Skeletal muscle tissue (tissue), 4 donors: ENCODE measurements around the gene MLANA. TPM values are rescaled to one million over a fixed set of nuclear protein-coding genes. Genes with fewer than 3 reads are reported as not detected.

Source experiments
- H3K27ac ChIP-seq: one replicate; pipeline ENCODE4 v1.7.0; 2013; ENCODE audit warnings: mild to moderate bottlenecking, low read depth, low read length, inconsistent platforms
- H3K27me3 ChIP-seq, 3 donors: one replicate each; pipeline ENCODE4 v1.7.0; 2013; ENCODE audit warnings: low read length in 3 of 3; ENCODE audit not compliant: control insufficient read depth in 3 of 3, insufficient read depth in 3 of 3
- H3K36me3 ChIP-seq, 3 donors: one replicate each; pipeline ENCODE4 v1.7.0; 2013; ENCODE audit warnings: low read length in 3 of 3; ENCODE audit not compliant: control insufficient read depth in 3 of 3, insufficient read depth in 3 of 3
- H3K4me1 ChIP-seq, 3 donors: one replicate each; pipeline ENCODE4 v1.7.0; 2013; ENCODE audit warnings: low read length in 3 of 3, mild to moderate bottlenecking in 3 of 3; ENCODE audit not compliant: control insufficient read depth in 3 of 3, insufficient read depth in 3 of 3
- H3K4me3 ChIP-seq, 3 donors: one replicate each; pipeline ENCODE4 v1.7.0; 2013; ENCODE audit warnings: low read length in 3 of 3
- H3K9ac ChIP-seq, 3 donors: one replicate each; pipeline ENCODE4 v1.7.0; 2013; ENCODE audit warnings: low read length in 3 of 3, mild to moderate bottlenecking in 3 of 3, moderate library complexity in 2 of 3, low read depth in 1 of 3
- H3K9me3 ChIP-seq, 3 donors: one replicate each; pipeline ENCODE4 v1.7.0; 2013; ENCODE audit warnings: low read length in 3 of 3; ENCODE audit not compliant: control insufficient read depth in 3 of 3
- total RNA-seq: library from RNA; depleted of rRNA; stranded (reverse); fragments of >200 nt; gene quantifications from one replicate; pipeline ENCODE4 v1.2.3, GENCODE V29; 2014
- donor health status: Osteomylitis.

The MLANA gene
- total RNA-seq, result not detected

GRCh38 chr9:5890641-5891040 is at the start of gene MLANA:
TSS of gene MLANA (plus strand) at chr9:5890889. CDS start at chr9:5892475, 1,586 bp downstream.
- H3K9ac ChIP-seq, result no peak within 1 kb of the TSS
- no peak within 1 kb of the TSS for H3K27ac ChIP-seq
- H3K4me3 ChIP-seq, result no peak within 1 kb of the TSS
- H3K27me3 ChIP-seq, result no peaks in the 10 kb centered on the region
- H3K9me3 ChIP-seq, result no peaks in the 10 kb centered on the region
- H3K4me1 ChIP-seq, result peaks cover 0 to 3% (median 3%) of the 10 kb centered on the region in 3 donors
- no peaks in the 10 kb centered on the region for H3K36me3 ChIP-seq

GRCh38 chr9:5841771-5842573 is 48.7 kb upstream of the MLANA start:
- Histone ChIP-seq H3K4me1 (peaks cover 13 to 18% (median 14%) of the 10 kb centered on the region in 3 donors), H3K27ac (no peak overlapping the region), H3K9me3 (no peaks in the 10 kb centered on the region), H3K27me3 (no peaks in the 10 kb centered on the region), H3K36me3 (no peaks in the 10 kb centered on the region), H3K9ac (no peak overlapping the region), H3K4me3 (no peak overlapping the region)

- peak overlapping the region; percentile 15 for H3K27ac ChIP-seq
- no peak overlapping the region for H3K4me3 ChIP-seq
- H3K9me3 ChIP-seq, result no peaks in the 10 kb centered on the region
- H3K27me3 ChIP-seq, result no peaks in the 10 kb centered on the region
- peaks cover 13 to 18% (median 14%) of the 10 kb centered on the region in 3 donors for H3K4me1 ChIP-seq
- no peak overlapping the region for H3K9ac ChIP-seq
- H3K36me3 ChIP-seq, result no peaks in the 10 kb centered on the region
Observed at GRCh38 chr9:5842929-5843793, 47.5 kb upstream of the MLANA start.

- Histone ChIP-seq H3K27ac (peak overlapping the region; percentile 30), H3K4me1 (peaks cover 11 to 18% (median 14%) of the 10 kb centered on the region in 3 donors), H3K27me3 (no peaks in the 10 kb centered on the region), H3K9me3 (no peaks in the 10 kb centered on the region), H3K9ac (no peak overlapping the region), H3K36me3 (no peaks in the 10 kb centered on the region), H3K4me3 (no peak overlapping the region)
Observed at GRCh38 chr9:5843794-5844471, 46.8 kb upstream of the MLANA start.

- Histone ChIP-seq H3K4me3 (no peak overlapping the region), H3K36me3 (no peaks in the 10 kb centered on the region), H3K27me3 (no peaks in the 10 kb centered on the region), H3K4me1 (peaks cover 2 to 8% (median 6%) of the 10 kb centered on the region in 3 donors), H3K9ac (no peak overlapping the region), H3K27ac (no peak overlapping the region), H3K9me3 (no peaks in the 10 kb centered on the region)
Observed at GRCh38 chr9:5845157-5845531, 45.5 kb upstream of the MLANA start.

- no peak overlapping the region for H3K27ac ChIP-seq
- H3K9ac ChIP-seq, result no peak overlapping the region
- no peaks in the 10 kb centered on the region for H3K9me3 ChIP-seq
- peaks cover 2 to 6% (median 3%) of the 10 kb centered on the region in 3 donors for H3K4me1 ChIP-seq
- H3K36me3 ChIP-seq, result no peaks in the 10 kb centered on the region
- no peak overlapping the region for H3K4me3 ChIP-seq
- H3K27me3 ChIP-seq, result no peaks in the 10 kb centered on the region
Observed at GRCh38 chr9:5846096-5846495, 44.6 kb upstream of the MLANA start.

- H3K4me1 ChIP-seq, result peaks cover 2 to 6% (median 3%) of the 10 kb centered on the region in 3 donors
- H3K9ac ChIP-seq, result no peak overlapping the region
- no peak overlapping the region for H3K4me3 ChIP-seq
- H3K9me3 ChIP-seq, result no peaks in the 10 kb centered on the region
- no peaks in the 10 kb centered on the region for H3K36me3 ChIP-seq
- no peaks in the 10 kb centered on the region for H3K27me3 ChIP-seq
- no peak overlapping the region for H3K27ac ChIP-seq
Observed at GRCh38 chr9:5846501-5846921, 44.2 kb upstream of the MLANA start.

- Histone ChIP-seq H3K9me3 (no peaks in the 10 kb centered on the region), H3K27me3 (no peaks in the 10 kb centered on the region), H3K4me1 (peaks cover 2 to 5% (median 2%) of the 10 kb centered on the region in 3 donors), H3K27ac (no peak overlapping the region), H3K4me3 (no peak overlapping the region), H3K9ac (no peak overlapping the region), H3K36me3 (no peaks in the 10 kb centered on the region)
Observed at GRCh38 chr9:5848372-5848882, 42.3 kb upstream of the MLANA start.

GRCh38 chr9:5850724-5851122 is 40.0 kb upstream of the MLANA start:
- Histone ChIP-seq H3K9me3 (no peaks in the 10 kb centered on the region), H3K4me1 (peaks cover 4 to 6% (median 5%) of the 10 kb centered on the region in 3 donors), H3K27me3 (no peaks in the 10 kb centered on the region), H3K36me3 (no peaks in the 10 kb centered on the region), H3K9ac (no peak overlapping the region), H3K4me3 (no peak overlapping the region), H3K27ac (no peak overlapping the region)
